HepG2 (cell line): Measurements from ENCODE around the gene LARP1. TPM values are rescaled to one million over a fixed set of nuclear protein-coding genes. Genes with fewer than 3 reads are reported as not detected.
A peak's percentile ranks its signal among the peaks of the same experiment; 100 is the strongest.

Source experiments
- ATRX ChIP-seq: sonication (generic); formaldehyde crosslinking; IDR thresholded peaks from 2 replicates; pipeline ENCODE4 v1.4.0; 2020; ENCODE audit warnings: missing genetic modification reagents, borderline replicate concordance
- HDAC1 ChIP-seq: sonication (generic); formaldehyde crosslinking; IDR thresholded peaks from 2 replicates; pipeline ENCODE4 v1.5.1; 2020; ENCODE audit warnings: mild to moderate bottlenecking, missing genetic modification reagents
- HDAC6 ChIP-seq: fragments of 200-600 bp; sonication (generic); IDR thresholded peaks from 2 replicates; pipeline ENCODE4 v1.7.0; 2017; ENCODE audit warnings: mild to moderate bottlenecking, antibody characterized with exemption, low read length, low read depth
- MED13 ChIP-seq: sonication (generic); formaldehyde crosslinking; IDR thresholded peaks from 2 replicates; pipeline ENCODE4 v1.5.0; 2020; ENCODE audit warnings: missing genetic modification reagents
- MLXIP ChIP-seq: sonication (generic); formaldehyde crosslinking; IDR thresholded peaks from 2 replicates; pipeline ENCODE4 v1.9.0; 2021; ENCODE audit warnings: missing genetic modification reagents, borderline replicate concordance
- PHF8 ChIP-seq: sonication (generic); formaldehyde crosslinking; IDR thresholded peaks from 2 replicates; pipeline ENCODE4 v1.5.0; 2020; ENCODE audit warnings: missing genetic modification reagents
- RBM39 ChIP-seq: fragments of 200-400 bp; formaldehyde crosslinking; IDR thresholded peaks from one replicate; pipeline ENCODE4 v1.6.1; 2018; ENCODE audit warnings: antibody characterized with exemption, mild to moderate bottlenecking, low read depth, low read length; ENCODE audit not compliant: poor library complexity, severe bottlenecking
- RERE ChIP-seq: IDR thresholded peaks from 2 replicates; pipeline ENCODE4 v1.6.1; 2016; ENCODE audit warnings: low read depth, missing genetic modification reagents, missing compliant biosample characterization
- ZFP36 ChIP-seq: fragments of 150-350 bp; IDR thresholded peaks from 2 replicates; pipeline ENCODE4 v1.6.1; 2018; ENCODE audit warnings: borderline replicate concordance, low read length, low read depth; ENCODE audit not compliant: partially characterized antibody
- ZNF703 ChIP-seq: sonication (generic); formaldehyde crosslinking; IDR thresholded peaks from 2 replicates; pipeline ENCODE4 v1.5.1; 2020; ENCODE audit warnings: missing genetic modification reagents, mild to moderate bottlenecking, moderate library complexity, borderline replicate concordance
- ZNF878 ChIP-seq: sonication (generic); formaldehyde crosslinking; IDR thresholded peaks from 2 replicates; pipeline ENCODE4 v1.8.1; 2023; ENCODE audit warnings: mild to moderate bottlenecking, missing genetic modification reagents, moderate library complexity
- polyA plus RNA-seq, 8 experiments: library from polyadenylated mRNA; depleted of rRNA in 3 of 8; stranded (reverse) in 7 of 8; unstranded in 1 of 8; fragments of >200 nt; fragmentation: Illumina TruSeq in 4 of 8; extraction: Trizol in 4 of 8; gene quantifications; 2 replicates each; pipeline versions ENCODE4 v1.2.1 to v1.2.3, GENCODE V29; 2011 to 2016; ENCODE audit warnings: low read depth in 4 of 8, missing spikeins in 1 of 8, mixed read lengths in 1 of 8; ENCODE audit not compliant: insufficient read depth in 1 of 8
- total RNA-seq, 5 experiments: library from RNA; depleted of rRNA; stranded (reverse); fragments of >200 nt; fragmentation: Illumina TruSeq; extraction: Trizol; gene quantifications; 2 replicates each; pipeline ENCODE4 v1.2.3, GENCODE V29; 2016; ENCODE audit warnings: low read depth in 1 of 5
- TF ChIP-seq, protein P1 (sequence below): sonication (generic); formaldehyde crosslinking; IDR thresholded peaks from 2 replicates; pipeline ENCODE4 v1.4.0; 2020; ENCODE audit warnings: missing genetic modification reagents, borderline replicate concordance
- TF ChIP-seq, protein P2 (sequence below): sonication (generic); formaldehyde crosslinking; IDR thresholded peaks from 2 replicates; pipeline ENCODE4 v1.8.0; 2022; ENCODE audit warnings: missing genetic modification reagents, mild to moderate bottlenecking, borderline replicate concordance

Gene LARP1
- total and polyA plus RNA-seq, 2 of the 13 experiments (the other 11 are each of a cell fraction or from before 2014, with no cell fraction given): 45.2 to 61.4 TPM

- peak; percentile 48; the same call in 1 of the 2 replicates for TF ChIP-seq RERE
- no peak for TF ChIP-seq RBM39
- TF ChIP-seq ZNF703 (CRISPR knock-in tag): no peak
- TF ChIP-seq PHF8 (CRISPR knock-in tag): no peak
- no peak for TF ChIP-seq ATRX (CRISPR knock-in tag)
- TF ChIP-seq, protein P1, sequence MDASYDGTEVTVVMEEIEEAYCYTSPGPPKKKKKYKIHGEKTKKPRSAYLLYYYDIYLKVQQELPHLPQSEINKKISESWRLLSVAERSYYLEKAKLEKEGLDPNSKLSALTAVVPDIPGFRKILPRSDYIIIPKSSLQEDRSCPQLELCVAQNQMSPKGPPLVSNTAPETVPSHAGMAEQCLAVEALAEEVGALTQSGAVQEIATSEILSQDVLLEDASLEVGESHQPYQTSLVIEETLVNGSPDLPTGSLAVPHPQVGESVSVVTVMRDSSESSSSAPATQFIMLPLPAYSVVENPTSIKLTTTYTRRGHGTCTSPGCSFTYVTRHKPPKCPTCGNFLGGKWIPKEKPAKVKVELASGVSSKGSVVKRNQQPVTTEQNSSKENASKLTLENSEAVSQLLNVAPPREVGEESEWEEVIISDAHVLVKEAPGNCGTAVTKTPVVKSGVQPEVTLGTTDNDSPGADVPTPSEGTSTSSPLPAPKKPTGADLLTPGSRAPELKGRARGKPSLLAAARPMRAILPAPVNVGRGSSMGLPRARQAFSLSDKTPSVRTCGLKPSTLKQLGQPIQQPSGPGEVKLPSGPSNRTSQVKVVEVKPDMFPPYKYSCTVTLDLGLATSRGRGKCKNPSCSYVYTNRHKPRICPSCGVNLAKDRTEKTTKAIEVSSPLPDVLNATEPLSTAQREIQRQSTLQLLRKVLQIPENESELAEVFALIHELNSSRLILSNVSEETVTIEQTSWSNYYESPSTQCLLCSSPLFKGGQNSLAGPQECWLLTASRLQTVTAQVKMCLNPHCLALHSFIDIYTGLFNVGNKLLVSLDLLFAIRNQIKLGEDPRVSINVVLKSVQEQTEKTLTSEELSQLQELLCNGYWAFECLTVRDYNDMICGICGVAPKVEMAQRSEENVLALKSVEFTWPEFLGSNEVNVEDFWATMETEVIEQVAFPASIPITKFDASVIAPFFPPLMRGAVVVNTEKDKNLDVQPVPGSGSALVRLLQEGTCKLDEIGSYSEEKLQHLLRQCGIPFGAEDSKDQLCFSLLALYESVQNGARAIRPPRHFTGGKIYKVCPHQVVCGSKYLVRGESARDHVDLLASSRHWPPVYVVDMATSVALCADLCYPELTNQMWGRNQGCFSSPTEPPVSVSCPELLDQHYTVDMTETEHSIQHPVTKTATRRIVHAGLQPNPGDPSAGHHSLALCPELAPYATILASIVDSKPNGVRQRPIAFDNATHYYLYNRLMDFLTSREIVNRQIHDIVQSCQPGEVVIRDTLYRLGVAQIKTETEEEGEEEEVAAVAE (CRISPR knock-in tag): 0 out of 2 replicates have a peak, but pooled peaks have one; percentile 45
- TF ChIP-seq, protein P2, sequence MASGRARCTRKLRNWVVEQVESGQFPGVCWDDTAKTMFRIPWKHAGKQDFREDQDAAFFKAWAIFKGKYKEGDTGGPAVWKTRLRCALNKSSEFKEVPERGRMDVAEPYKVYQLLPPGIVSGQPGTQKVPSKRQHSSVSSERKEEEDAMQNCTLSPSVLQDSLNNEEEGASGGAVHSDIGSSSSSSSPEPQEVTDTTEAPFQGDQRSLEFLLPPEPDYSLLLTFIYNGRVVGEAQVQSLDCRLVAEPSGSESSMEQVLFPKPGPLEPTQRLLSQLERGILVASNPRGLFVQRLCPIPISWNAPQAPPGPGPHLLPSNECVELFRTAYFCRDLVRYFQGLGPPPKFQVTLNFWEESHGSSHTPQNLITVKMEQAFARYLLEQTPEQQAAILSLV (CRISPR knock-in tag): peak; percentile 61
- TF ChIP-seq HDAC6: no peak
- TF ChIP-seq MED13 (CRISPR knock-in tag): no peak
- TF ChIP-seq ZFP36: no peak
- TF ChIP-seq MLXIP (CRISPR knock-in tag): 0 out of 2 replicates have a peak, but pooled peaks have one; percentile 33
- TF ChIP-seq HDAC1 (CRISPR knock-in tag): peak; percentile 86
- TF ChIP-seq ZNF878 (CRISPR knock-in tag): no peak
Measured at GRCh38 chr5:154754460-154755360, 467 bp upstream of the LARP1 start (continued).
